ENCODE results near the gene MYO3B. TPM values are rescaled to one million over a fixed set of nuclear protein-coding genes. Genes with fewer than 3 reads are reported as not detected.

Gene MYO3B
- total RNA-seq, 2 donors from 2014 or later: 2.0 to 4.7 TPM

DNA sequence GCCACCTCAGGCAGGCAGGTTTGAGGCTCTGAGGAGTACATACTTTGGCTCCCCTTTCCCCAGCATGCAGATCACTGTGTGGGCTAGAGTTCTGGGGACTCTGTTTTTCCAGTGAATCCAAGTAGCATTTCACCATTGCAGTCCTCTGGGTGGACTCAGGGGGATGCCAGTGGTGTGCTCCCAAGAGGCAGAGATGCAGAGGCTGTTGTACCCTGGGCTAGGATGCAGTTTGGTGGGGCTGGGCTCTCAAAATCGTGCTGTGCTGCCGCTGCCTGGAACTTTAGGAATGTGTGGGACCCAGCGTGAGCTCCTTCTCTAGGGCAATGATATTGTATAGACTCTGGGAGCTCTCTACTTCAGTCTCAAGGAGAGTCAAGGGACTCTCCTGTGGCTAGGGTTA is 104.9 kb downstream of the MYO3B start:
- WGBS, 2 donors: 31 to 49% methylated on average over 3 of the region's 3 CpGs
- DNase-seq (no peak), ATAC-seq (no peak)
- intact Hi-C loops (cut with DNase I): no loop called here
- Histone ChIP-seq H3K27ac (no peak overlapping the region), H3K4me3 (no peak overlapping the region), H3K27me3 (no peaks in the 10 kb centered on the region), H3K36me3 (replicated peaks in 1 of 2; ENCODE audit: insufficient read depth in 1 of 2, low read depth in 2 of 2) (no peaks in the 10 kb centered on the region), H3K9me3 (no peaks in the 10 kb centered on the region), H3K4me1 (no peaks in the 10 kb centered on the region)
- TF ChIP-seq, protein P1, sequence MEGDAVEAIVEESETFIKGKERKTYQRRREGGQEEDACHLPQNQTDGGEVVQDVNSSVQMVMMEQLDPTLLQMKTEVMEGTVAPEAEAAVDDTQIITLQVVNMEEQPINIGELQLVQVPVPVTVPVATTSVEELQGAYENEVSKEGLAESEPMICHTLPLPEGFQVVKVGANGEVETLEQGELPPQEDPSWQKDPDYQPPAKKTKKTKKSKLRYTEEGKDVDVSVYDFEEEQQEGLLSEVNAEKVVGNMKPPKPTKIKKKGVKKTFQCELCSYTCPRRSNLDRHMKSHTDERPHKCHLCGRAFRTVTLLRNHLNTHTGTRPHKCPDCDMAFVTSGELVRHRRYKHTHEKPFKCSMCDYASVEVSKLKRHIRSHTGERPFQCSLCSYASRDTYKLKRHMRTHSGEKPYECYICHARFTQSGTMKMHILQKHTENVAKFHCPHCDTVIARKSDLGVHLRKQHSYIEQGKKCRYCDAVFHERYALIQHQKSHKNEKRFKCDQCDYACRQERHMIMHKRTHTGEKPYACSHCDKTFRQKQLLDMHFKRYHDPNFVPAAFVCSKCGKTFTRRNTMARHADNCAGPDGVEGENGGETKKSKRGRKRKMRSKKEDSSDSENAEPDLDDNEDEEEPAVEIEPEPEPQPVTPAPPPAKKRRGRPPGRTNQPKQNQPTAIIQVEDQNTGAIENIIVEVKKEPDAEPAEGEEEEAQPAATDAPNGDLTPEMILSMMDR (IDR thresholded peaks at IDR 0.05): no peak
- TF ChIP-seq POLR2A (IDR thresholded peaks at IDR 0.05): no peak

DNA sequence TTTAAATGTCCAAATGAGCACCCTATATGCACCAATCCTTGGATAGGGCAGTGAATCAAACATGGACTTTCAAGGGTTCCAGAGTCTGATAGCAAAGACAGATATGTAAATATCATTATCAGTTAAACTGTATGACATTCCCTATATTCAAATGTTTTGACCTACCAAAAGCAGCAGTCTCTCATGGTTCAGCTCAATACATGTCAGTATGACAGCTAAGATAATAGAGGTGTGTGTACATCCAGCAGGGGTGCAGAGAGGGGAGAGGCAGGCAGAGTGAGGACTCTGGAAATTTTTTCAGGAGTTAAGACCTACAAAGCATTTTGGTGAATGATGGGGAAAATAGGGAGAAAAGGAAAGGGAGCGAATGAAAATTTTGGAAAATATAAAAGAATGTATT is 106.3 kb downstream of the MYO3B start:
- no peaks in the 10 kb centered on the region for H3K4me1 ChIP-seq
- DNase-seq: no peak
- no peaks in the 10 kb centered on the region for H3K9me3 ChIP-seq
- TF ChIP-seq, protein P1 (IDR thresholded peaks at IDR 0.05): no peak
- no peak for TF ChIP-seq POLR2A (IDR thresholded peaks at IDR 0.05)
- no peaks in the 10 kb centered on the region for H3K27me3 ChIP-seq
- H3K4me3 ChIP-seq: no peak overlapping the region
- intact Hi-C loops (cut with DNase I): no loop called here
- no peak for ATAC-seq
- WGBS, 2 donors: 83 to 100% methylated on average over 1 of the region's 1 CpG
- no peaks in the 10 kb centered on the region for H3K36me3 ChIP-seq (replicated peaks in 1 of 2; ENCODE audit: insufficient read depth in 1 of 2, low read depth in 2 of 2)
- H3K27ac ChIP-seq: no peak overlapping the region

DNA sequence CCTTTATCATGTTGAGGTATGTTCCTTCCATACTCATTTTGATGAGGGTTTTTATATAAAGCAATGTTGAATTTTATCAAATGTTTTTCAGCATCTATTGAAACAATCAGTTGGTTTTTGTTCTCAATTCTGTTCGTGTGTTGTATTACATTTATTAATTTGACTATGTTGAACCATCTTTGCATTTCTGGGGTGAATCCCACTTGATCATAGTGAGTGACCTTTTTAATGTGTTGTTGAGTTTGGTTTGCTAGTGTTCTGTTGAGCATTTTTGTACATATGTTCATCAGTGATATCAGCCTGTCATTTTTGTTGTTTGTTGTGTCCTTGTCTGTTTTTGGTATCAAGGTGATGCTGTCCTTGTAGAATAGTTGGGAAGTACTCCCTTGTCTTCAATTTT is 110.9 kb downstream of the MYO3B start:
- Histone ChIP-seq H3K36me3 (replicated peaks in 1 of 2; ENCODE audit: insufficient read depth in 1 of 2, low read depth in 2 of 2) (no peaks in the 10 kb centered on the region), H3K4me3 (no peak overlapping the region), H3K4me1 (no peaks in the 10 kb centered on the region), H3K27me3 (no peaks in the 10 kb centered on the region), H3K9me3 (peaks cover 0 to 3% (median 0%) of the 10 kb centered on the region in 3 donors), H3K27ac (no peak overlapping the region)
- DNase-seq: no peak
- intact Hi-C loops (cut with DNase I): no loop called here
- 41 to 51% methylated on average over 1 of the region's 1 CpG for WGBS, 2 donors
- TF ChIP-seq, protein P1 (IDR thresholded peaks at IDR 0.05): no peak
- TF ChIP-seq POLR2A (IDR thresholded peaks at IDR 0.05): no peak
- ATAC-seq: no peak

DNA sequence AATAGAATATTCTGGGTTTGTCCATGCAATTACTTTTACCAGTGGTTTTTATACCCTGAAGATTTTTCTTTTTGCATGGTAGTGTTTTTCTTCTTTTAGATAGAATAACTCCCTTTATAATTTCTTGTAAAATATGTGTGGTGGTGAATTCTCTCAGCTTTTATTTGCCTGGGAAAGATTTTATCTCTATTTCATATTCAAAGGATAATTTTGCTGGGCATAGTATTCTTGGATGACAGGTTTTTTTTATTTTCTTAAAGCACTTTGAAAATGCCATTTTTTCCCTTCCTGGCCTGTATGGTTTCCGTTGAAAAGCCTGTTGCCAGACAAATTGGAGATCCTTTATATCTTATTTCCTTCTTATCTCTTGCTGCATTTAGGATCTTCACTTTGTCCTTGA is 113.5 kb downstream of the MYO3B start:
- 55 to 79% methylated on average over 1 of the region's 1 CpG for WGBS, 2 donors

DNA sequence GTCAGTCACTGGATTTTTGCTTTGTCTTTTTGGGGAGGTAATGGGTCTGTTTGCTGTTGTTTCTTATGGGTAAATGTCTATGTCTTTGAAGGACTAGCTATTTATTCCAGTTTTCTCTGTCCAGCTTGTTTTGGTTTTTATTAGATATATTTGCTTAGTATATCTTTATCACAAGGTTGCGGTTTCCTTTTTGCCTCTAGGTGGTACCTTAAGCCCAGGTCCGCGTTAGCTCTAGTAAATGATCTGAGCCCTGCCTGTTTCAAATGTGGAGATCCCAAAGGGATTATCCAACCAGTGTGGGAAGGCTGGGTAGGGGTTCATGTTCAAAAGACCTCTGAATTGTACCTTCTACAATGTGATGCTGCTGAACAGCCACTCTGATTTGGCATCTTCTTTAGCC is 114.5 kb downstream of the MYO3B start:
- Histone ChIP-seq H3K4me3 (no peak overlapping the region), H3K4me1 (no peaks in the 10 kb centered on the region), H3K27ac (no peak overlapping the region), H3K27me3 (no peaks in the 10 kb centered on the region), H3K36me3 (replicated peaks in 1 of 2; ENCODE audit: insufficient read depth in 1 of 2, low read depth in 2 of 2) (no peaks in the 10 kb centered on the region), H3K9me3 (peaks cover 0 to 3% (median 0%) of the 10 kb centered on the region in 3 donors)
- TF ChIP-seq, protein P1 (IDR thresholded peaks at IDR 0.05): no peak
- no peak for TF ChIP-seq POLR2A (IDR thresholded peaks at IDR 0.05)
- intact Hi-C loops (cut with DNase I): no loop called here
- 57 to 67% methylated on average over 3 of the region's 3 CpGs for WGBS, 2 donors
- DNase-seq (no peak), ATAC-seq (no peak)

More for the DNA sequence above, 113.5 kb downstream of the MYO3B start:
- H3K4me3 ChIP-seq: no peak overlapping the region
- DNase-seq (no peak), ATAC-seq (no peak)
- TF ChIP-seq, protein P1 (IDR thresholded peaks at IDR 0.05): no peak
- TF ChIP-seq POLR2A (IDR thresholded peaks at IDR 0.05): no peak
- no peak overlapping the region for H3K27ac ChIP-seq
- intact Hi-C loops (cut with DNase I): no loop called here
- no peaks in the 10 kb centered on the region for H3K27me3 ChIP-seq
- H3K9me3 ChIP-seq: peaks cover 0 to 3% (median 0%) of the 10 kb centered on the region in 3 donors
- H3K36me3 ChIP-seq (replicated peaks in 1 of 2; ENCODE audit: insufficient read depth in 1 of 2, low read depth in 2 of 2): no peaks in the 10 kb centered on the region
- H3K4me1 ChIP-seq: no peaks in the 10 kb centered on the region

Data from body of pancreas (tissue), 4 donors.